ENCODE measurements around the gene NUAK2.
"Not testable (repeated sequence)": the region's sequence is repeated elsewhere in the genome, so short reads cannot be mapped to it uniquely, and the experiment has no call there.

NUAK2 gene

DNA sequence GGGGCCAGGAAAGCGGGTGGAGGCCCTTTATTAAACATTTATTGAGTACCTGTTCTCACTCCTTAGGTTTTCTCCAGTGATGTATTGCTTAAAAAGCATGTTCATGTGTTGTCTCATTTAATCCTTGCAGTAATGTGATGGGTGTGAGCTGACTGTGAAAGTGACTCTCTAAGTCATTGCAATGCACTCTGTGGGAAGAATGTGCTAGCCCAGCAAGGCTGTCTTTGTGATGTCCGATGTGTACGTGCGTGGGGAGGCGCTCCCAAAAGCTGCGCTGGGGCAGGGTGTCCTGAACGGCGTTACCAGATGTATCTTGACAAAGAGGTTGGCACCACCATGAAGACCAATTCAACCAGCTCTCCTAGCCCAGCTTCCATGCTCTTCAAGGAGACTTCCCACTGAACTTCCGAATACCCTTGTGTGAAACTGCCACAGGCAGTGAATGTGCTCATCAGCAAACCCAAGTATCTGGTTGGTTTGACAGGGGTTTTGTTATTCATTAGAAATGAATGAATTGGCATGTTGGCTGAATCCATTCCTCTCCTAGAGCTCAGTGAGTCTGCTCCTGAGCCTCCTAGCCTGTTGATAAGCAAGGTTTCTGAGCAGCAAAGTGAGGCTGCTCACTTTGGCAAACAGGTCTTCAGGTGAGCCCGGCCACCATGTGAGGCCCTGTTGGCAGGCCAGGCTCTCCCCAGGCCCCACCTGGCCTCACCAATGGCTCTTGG, 28.0 kb downstream of the NUAK2 start:
- Mint-ChIP-seq H3K27me3 (peaks cover 37% of the 10 kb centered on the region), H3K9me3 (no peaks in the 10 kb centered on the region), H3K4me3 (no peak overlapping the region), H3K27ac (no peak overlapping the region), H3K36me3 (peaks cover 3% of the 10 kb centered on the region), H3K4me1 (peaks cover 64% of the 10 kb centered on the region)
- CTCF ChIA-PET, result interaction anchor here (0.8 to 1.5 kb wide), 6 partner anchors 16 to 192 kb away, joined by 3 to 4 read pairs (median 4); no protein-coding TSS in a partner anchor
- no peak for DNase-seq

DNA sequence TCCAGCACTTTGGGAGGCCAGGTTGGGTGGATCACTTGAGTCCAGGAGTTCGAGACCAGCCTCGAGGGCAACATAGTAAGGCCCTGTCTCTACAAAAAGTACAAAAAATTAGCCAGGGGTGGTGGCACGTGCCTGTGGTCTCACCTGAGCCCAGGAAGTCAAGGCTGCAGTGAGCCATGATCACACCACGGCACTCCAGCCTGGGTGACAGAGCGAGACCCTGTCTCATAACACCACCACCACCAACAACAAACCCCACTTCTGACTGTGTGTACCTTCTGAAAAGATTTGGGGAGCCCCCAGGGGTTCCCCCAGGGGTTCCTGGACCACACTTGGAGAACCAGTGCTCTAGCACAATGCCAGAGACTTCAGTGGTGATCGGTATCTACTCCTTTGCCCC, 29.9 kb downstream of the NUAK2 start:
- Mint-ChIP-seq H3K27ac (peak overlapping the region; percentile 60), H3K9me3 (no peaks in the 10 kb centered on the region), H3K4me3 (no peak overlapping the region), H3K27me3 (peaks cover 39% of the 10 kb centered on the region), H3K36me3 (peaks cover 3% of the 10 kb centered on the region), H3K4me1 (peaks cover 70% of the 10 kb centered on the region)
- CTCF ChIA-PET, result no interaction called here
- DNase-seq, result no peak

GRCh38 chr1:205287767-205288559, 33.6 kb downstream of the NUAK2 start:
- CTCF ChIA-PET, result interaction anchor here (1.1 to 26.5 kb wide), 3 partner anchors 8 to 36 kb away, joined by 4 to 1108 read pairs (median 98); partner anchors contain the start of gene NUAK2
- Mint-ChIP-seq H3K4me1 (peaks cover 83% of the 10 kb centered on the region), H3K9me3 (no peaks in the 10 kb centered on the region), H3K27ac (peak overlapping the region; percentile 98), H3K36me3 (no peaks in the 10 kb centered on the region), H3K4me3 (peak overlapping the region; percentile 58), H3K27me3 (peaks cover 34% of the 10 kb centered on the region)
- peak; percentile 92 for DNase-seq

DNA sequence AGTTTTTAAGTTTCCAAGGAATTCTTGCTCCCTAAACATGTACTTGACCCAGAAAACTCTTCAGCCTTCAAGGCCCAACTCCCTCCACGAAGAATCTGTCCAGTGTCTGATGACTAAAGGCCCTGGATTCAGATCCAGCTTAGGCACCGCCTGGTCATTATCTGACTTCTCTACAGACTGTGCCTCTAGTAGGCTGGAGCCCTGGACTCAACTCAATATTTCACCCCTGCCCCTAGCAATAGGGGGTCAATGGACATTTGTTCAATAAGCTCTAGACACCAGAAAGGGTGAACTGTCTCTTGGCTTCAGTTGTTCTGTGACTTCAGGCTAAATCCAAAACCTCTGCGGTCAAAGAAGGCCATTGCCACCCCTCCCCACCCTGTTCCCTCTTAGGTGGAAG, 34.5 kb downstream of the NUAK2 start:
- DNase-seq, result no peak
- H3K27me3 Mint-ChIP-seq, result peaks cover 37% of the 10 kb centered on the region
- H3K4me3 Mint-ChIP-seq, result peak overlapping the region; percentile 58
- CTCF ChIA-PET, result interaction anchor here (7.6 to 26.5 kb wide), 2 partner anchors 13 to 37 kb away, joined by 98 to 1108 read pairs; partner anchors contain the start of gene NUAK2
- peaks cover 7% of the 10 kb centered on the region for H3K36me3 Mint-ChIP-seq
- H3K27ac Mint-ChIP-seq, result peak overlapping the region; percentile 98
- H3K9me3 Mint-ChIP-seq, result no peaks in the 10 kb centered on the region
- peaks cover 88% of the 10 kb centered on the region for H3K4me1 Mint-ChIP-seq

DNA sequence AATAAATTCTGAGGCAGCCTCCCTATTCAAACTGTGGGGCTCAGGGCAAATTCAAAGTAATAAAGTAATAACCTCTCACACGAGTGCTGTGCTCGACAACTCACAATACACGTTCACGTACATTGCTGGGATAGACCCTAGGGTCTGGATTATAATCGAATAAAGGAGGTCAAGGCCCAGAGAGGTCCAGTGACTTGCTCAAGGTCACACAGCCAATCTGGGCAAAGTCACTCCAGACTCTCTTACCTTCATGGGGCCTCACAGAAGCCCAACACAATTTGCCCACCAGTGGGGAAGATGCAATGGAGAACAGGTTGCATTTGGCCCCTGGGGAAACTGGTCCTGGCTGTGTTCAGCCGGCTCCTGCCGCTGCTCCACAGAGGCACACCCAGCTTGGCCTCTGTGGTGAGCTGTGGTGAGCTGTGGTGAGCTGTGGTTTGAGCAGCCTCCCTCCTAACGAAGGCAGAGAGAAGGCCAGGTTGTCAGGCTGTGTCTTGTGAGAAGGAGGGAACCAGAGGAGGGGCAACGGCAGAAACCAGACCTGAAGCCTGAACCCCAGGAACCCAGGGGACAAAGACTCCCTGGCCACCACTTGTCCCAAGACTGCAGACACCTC, 35.1 kb downstream of the NUAK2 start:
- peak; percentile 90 for DNase-seq
- H3K4me1 Mint-ChIP-seq, result peaks cover 84% of the 10 kb centered on the region
- peaks cover 37% of the 10 kb centered on the region for H3K27me3 Mint-ChIP-seq
- CTCF ChIA-PET, result interaction anchor here (0.8 to 26.5 kb wide), 4 partner anchors 12 to 68 kb away, joined by 3 to 1108 read pairs (median 52); partner anchors contain the start of gene NUAK2
- peak overlapping the region; percentile 58 for H3K4me3 Mint-ChIP-seq
- peaks cover 7% of the 10 kb centered on the region for H3K36me3 Mint-ChIP-seq
- H3K9me3 Mint-ChIP-seq, result no peaks in the 10 kb centered on the region
- H3K27ac Mint-ChIP-seq, result peak overlapping the region; percentile 98

DNA sequence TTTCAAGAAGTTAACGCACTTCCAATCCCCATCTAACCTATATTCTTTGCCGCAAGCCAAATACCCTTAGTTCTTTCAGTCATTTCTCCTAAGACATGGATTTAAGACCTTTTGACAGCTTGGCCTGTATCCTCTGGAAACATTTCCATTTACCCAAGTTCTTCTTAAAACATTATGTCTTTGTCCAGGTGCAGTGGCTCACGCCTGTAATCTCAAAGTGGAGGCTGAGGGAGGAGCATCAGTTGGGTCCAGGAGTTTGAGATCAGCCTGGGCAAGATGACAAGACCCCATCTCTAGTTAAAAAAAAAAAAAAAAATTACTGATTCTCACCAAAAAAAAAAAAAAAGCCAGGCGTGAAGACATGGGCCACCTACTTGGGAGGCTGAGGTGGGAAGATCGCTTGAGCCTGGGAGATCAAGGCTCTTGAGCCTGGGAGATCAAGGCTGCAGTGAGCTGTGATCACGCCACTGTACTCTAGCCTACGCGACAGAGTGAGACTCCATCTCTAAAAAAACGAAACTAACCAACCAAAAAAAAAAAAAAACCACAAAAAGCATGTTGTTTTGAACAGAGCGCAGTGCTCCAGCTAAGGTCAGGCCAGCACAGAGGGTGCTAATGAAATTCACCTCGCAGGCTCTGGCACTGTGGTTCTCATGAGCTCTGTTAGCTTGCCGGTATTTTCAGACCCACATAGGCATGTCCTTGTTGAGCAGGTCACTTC, 36.0 kb downstream of the NUAK2 start:
- Mint-ChIP-seq H3K27ac (peak overlapping the region; percentile 98), H3K9me3 (no peaks in the 10 kb centered on the region), H3K4me3 (peak overlapping the region; percentile 58), H3K4me1 (peaks cover 86% of the 10 kb centered on the region), H3K36me3 (peaks cover 7% of the 10 kb centered on the region), H3K27me3 (peaks cover 37% of the 10 kb centered on the region)
- CTCF ChIA-PET, result interaction anchor here (0.6 to 26.5 kb wide), 7 partner anchors 11 to 749 kb away, joined by 3 to 1108 read pairs (median 3); partner anchors contain the start of gene NUAK2
- DNase-seq, result peak; percentile 73

DNA sequence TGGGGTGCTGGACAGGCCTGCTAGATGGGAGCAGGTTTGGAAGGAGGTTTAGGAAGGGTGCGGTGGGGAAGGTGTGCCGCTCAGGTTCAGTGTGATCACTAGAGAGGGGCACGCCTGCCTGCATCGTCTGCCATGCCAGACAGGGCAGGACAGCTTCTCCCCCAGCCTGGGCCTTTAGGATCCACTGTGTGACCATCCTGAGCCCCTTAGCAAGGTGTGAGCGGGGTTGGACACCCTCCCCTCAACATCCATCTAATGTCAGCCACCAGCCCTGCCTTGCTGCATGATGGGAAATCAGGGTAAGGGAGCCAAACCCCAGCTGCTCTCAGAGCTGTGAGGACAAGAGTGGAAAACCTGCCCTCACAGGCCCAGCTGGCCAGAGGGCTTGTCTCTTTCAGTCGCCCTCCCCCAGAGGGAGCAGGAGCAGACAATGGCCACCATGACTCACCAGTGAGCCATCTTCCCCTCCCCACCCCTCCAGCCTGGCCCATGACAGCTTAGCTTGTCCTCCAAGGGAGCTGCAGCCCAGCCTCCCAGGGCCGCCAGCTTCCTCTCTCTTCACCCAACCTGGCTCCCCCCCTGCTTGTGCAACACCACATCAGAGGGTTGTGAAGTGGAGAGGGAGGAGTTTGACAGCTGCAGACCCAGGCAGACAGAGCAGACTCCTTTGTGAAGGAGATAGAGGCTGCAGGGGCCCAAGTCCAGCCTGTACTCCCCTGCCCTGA, 37.0 kb downstream of the NUAK2 start:
- peak; percentile 96 for DNase-seq
- CTCF ChIA-PET, result interaction anchor here (1.0 to 26.5 kb wide), 5 partner anchors 10 to 307 kb away, joined by 3 to 1108 read pairs (median 5); partner anchors contain the start of gene NUAK2
- H3K4me1 Mint-ChIP-seq, result peaks cover 89% of the 10 kb centered on the region
- H3K27me3 Mint-ChIP-seq, result peaks cover 43% of the 10 kb centered on the region
- H3K36me3 Mint-ChIP-seq, result peaks cover 14% of the 10 kb centered on the region
- peak overlapping the region; percentile 58 for H3K4me3 Mint-ChIP-seq
- H3K27ac Mint-ChIP-seq, result peak overlapping the region; percentile 98
- H3K9me3 Mint-ChIP-seq, result peaks cover 4% of the 10 kb centered on the region

DNA sequence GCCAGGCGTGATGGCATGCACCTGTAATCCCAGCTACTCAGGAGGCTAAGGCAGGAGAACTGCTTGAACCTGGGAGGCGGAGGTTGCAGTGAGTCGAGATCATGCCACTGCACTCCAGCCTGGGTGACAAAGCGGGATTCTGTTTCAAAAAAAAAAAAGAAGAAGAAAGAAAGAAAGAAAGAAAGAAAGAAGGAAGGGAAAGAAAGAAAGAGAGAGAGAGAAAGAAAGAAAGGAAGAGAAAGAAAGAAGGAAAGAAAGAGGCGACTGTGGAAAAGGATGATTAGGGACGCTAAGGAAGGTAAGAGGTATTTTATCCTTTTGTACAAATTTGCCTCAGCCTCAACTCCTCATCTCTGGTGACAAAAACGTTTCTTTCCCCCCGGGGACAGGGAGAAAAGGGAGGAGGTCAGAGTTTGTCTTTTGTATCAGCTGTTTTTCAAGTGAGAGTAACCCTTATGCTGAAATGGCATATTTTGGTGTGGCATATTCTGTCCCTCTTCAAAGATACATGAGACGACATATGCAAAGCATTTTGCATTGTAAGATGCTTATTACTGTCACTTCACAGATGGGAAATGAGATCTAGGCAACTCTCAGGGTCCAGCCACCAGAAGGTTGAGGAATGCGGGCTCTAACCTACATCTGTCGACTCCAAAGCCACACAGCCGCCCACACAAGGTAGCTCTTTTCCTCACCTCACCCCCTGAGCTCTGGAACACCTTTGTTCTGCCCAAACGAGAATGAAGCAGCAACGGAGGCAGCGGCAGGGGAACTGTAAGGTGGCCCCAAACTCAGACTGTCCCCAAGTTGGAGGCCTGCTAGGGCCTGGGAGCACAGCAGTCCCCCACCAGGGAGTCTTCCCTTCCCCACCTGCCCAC, 38.0 kb downstream of the NUAK2 start:
- CTCF ChIA-PET, result interaction anchor here (1.3 to 26.5 kb wide), 3 partner anchors 9 to 40 kb away, joined by 3 to 1108 read pairs (median 98); partner anchors contain the start of gene NUAK2
- no peak overlapping the region for H3K4me3 Mint-ChIP-seq
- peak overlapping the region; percentile 98 for H3K27ac Mint-ChIP-seq
- DNase-seq, result no peak
- H3K9me3 Mint-ChIP-seq, result peaks cover 4% of the 10 kb centered on the region
- peaks cover 54% of the 10 kb centered on the region for H3K27me3 Mint-ChIP-seq
- peaks cover 91% of the 10 kb centered on the region for H3K4me1 Mint-ChIP-seq
- peaks cover 14% of the 10 kb centered on the region for H3K36me3 Mint-ChIP-seq

DNA sequence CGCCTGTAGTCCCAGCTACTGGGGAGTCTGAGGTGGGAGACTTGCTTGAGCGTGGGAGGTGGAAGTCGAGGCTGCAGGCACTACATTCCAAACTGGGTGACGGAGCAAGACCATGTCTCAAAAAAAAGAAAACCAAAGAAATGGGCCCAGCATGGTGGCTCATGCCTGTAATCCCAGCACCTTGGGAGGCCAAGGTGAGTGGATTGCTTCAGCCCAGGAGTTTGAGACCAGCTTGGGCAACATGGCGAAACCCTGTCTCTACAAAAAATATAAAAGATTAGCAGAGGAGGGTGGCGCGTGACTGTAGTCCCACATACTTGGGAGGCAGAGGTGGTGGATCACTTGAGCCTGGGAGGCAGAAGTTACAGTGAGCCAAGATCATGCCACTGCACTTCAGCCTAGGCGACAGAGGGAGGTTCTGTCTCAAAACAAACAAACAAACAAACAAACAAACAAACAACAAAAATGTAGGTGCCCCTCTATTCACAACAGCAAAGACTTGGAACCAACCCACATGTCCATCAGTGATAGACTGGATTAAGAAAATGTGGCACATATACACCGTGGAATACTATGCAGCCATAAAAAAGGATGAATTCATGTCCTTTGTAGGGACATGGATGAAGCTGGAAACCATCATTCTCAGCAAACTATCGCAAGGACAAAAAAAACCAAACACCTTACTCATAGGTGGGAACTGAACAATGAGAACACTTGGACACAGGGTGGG, 40.7 kb downstream of the NUAK2 start:
- H3K4me3 Mint-ChIP-seq, DNase-seq: not testable (repeated sequence)
- CTCF ChIA-PET, result interaction anchor here (1.6 to 26.5 kb wide), 3 partner anchors 7 to 43 kb away, joined by 4 to 1108 read pairs (median 14); partner anchors contain the start of gene NUAK2

GRCh38 chr1:205279986-205280385, 41.6 kb downstream of the NUAK2 start:
- H3K9me3 Mint-ChIP-seq, result peaks cover 4% of the 10 kb centered on the region
- peaks cover 63% of the 10 kb centered on the region for H3K27me3 Mint-ChIP-seq
- CTCF ChIA-PET, result interaction anchor here (1.0 to 26.5 kb wide), 3 partner anchors 8 to 208 kb away, joined by 4 to 1108 read pairs (median 4); partner anchors contain the start of gene NUAK2
- peak; percentile 68 for DNase-seq
- peak overlapping the region; percentile 26 for H3K4me3 Mint-ChIP-seq
- peaks cover 75% of the 10 kb centered on the region for H3K4me1 Mint-ChIP-seq
- H3K27ac Mint-ChIP-seq, result peak overlapping the region; percentile 86
- peaks cover 14% of the 10 kb centered on the region for H3K36me3 Mint-ChIP-seq

More for the DNA sequence above, 40.7 kb downstream of the NUAK2 start:
- Mint-ChIP-seq H3K36me3 (peaks cover 14% of the 10 kb centered on the region), H3K27me3 (peaks cover 63% of the 10 kb centered on the region), H3K4me1 (peaks cover 76% of the 10 kb centered on the region), H3K27ac (peak overlapping the region; percentile 86)
- H3K9me3 Mint-ChIP-seq, result not testable (repeated sequence)

DNA sequence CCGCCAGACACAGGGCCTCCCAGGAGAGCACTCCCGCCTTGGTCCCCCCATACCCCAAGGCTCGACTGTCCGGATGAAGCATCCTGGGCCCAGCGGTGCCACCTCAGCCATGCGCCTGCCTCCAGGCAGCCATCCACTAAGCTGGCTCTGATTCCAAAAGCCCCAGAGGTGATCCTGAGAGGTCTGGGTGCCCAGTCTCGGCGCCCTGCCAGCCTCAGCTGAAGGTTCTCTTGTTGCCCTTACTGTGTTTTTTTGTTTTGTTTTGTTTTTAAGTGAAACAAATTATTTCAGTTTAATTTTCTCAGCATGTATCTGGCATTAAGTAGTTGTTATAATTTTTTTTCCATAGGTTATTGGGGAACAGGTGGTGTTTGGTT, 44.9 kb downstream of the NUAK2 start:
- CTCF ChIA-PET, result interaction anchor here (1.0 to 26.5 kb wide), 5 partner anchors 10 to 212 kb away, joined by 3 to 1108 read pairs (median 5); partner anchors contain the start of gene NUAK2
- DNase-seq, result no peak
- peaks cover 65% of the 10 kb centered on the region for H3K4me1 Mint-ChIP-seq
- H3K27me3 Mint-ChIP-seq, result peaks cover 46% of the 10 kb centered on the region
- H3K27ac Mint-ChIP-seq, result no peak overlapping the region
- peaks cover 6% of the 10 kb centered on the region for H3K36me3 Mint-ChIP-seq
- no peak overlapping the region for H3K4me3 Mint-ChIP-seq
- H3K9me3 Mint-ChIP-seq, result peaks cover 4% of the 10 kb centered on the region
